ENCODE measurements around the gene FOXO1.

GRCh38 chr13:40679480-40679985, 13.1 kb upstream of the FOXO1 start:
- TF ChIP-seq, protein P1, sequence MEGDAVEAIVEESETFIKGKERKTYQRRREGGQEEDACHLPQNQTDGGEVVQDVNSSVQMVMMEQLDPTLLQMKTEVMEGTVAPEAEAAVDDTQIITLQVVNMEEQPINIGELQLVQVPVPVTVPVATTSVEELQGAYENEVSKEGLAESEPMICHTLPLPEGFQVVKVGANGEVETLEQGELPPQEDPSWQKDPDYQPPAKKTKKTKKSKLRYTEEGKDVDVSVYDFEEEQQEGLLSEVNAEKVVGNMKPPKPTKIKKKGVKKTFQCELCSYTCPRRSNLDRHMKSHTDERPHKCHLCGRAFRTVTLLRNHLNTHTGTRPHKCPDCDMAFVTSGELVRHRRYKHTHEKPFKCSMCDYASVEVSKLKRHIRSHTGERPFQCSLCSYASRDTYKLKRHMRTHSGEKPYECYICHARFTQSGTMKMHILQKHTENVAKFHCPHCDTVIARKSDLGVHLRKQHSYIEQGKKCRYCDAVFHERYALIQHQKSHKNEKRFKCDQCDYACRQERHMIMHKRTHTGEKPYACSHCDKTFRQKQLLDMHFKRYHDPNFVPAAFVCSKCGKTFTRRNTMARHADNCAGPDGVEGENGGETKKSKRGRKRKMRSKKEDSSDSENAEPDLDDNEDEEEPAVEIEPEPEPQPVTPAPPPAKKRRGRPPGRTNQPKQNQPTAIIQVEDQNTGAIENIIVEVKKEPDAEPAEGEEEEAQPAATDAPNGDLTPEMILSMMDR (conservative IDR thresholded peaks at IDR 0.05 in 1 of 2, IDR thresholded peaks at IDR 0.05 in 1 of 2; ENCODE audit: low read depth in 1 of 2, low read length in 2 of 2): no peak
- no peak for TF ChIP-seq EZH2 (IDR thresholded peaks at IDR 0.05; ENCODE audit: low read length, missing control alignments)
